Heart left ventricle (tissue), 16 donors: ENCODE measurements around the gene C1orf141. TPM values are rescaled to one million over a fixed set of nuclear protein-coding genes. Genes with fewer than 3 reads are reported as not detected.
A peak's percentile ranks its signal among the peaks of the same experiment; 100 is the strongest.

Source experiments
- ATAC-seq, 4 donors: fragments of 200-7000 bp; cut with Tn5 transposase; one replicate each; pipeline ENCODE4 v1.9.1; 2020 to 2022; ENCODE audit warnings: moderate library complexity in 4 of 4, mild to moderate bottlenecking in 3 of 4, moderate number of reproducible peaks in 1 of 4
- DNase-seq, 5 donors: peaks; one replicate each; pipeline ENCODE4 v3.0.0-alpha.2; 2020
- H3K27ac ChIP-seq, 12 donors: fragments of 200-600 bp; sonication (generic) in 4 of 12; one replicate each; pipeline versions ENCODE4 v1.5.0 to v1.8.0; 2016 to 2022; ENCODE audit warnings: mild to moderate bottlenecking in 2 of 12
- H3K27me3 ChIP-seq, 9 donors: fragments of 200-600 bp; sonication (generic) in 2 of 9; one replicate each; pipeline versions ENCODE4 v1.5.1 to v1.8.0; 2016 to 2022; ENCODE audit warnings: mild to moderate bottlenecking in 3 of 9
- H3K36me3 ChIP-seq, 9 donors: fragments of 200-600 bp; sonication (generic) in 2 of 9; one replicate each; pipeline versions ENCODE4 v1.5.0 to v1.8.0; 2018 to 2022; ENCODE audit warnings: mild to moderate bottlenecking in 2 of 9
- H3K4me1 ChIP-seq, 12 donors: fragments of 200-600 bp; sonication (generic) in 4 of 12; one replicate each; pipeline versions ENCODE4 v1.5.0 to v1.8.0; 2016 to 2022; ENCODE audit warnings: mild to moderate bottlenecking in 3 of 12
- H3K4me3 ChIP-seq, 12 donors: fragments of 200-600 bp; sonication (generic) in 4 of 12; one replicate each; pipeline versions ENCODE4 v1.5.0 to v1.8.0; 2017 to 2022; ENCODE audit warnings: mild to moderate bottlenecking in 9 of 12, moderate library complexity in 4 of 12
- H3K9me3 ChIP-seq, 12 donors: fragments of 200-600 bp; sonication (generic) in 4 of 12; one replicate each; pipeline versions ENCODE4 v1.5.0 to v1.8.0; 2016 to 2022; ENCODE audit warnings: mild to moderate bottlenecking in 1 of 12
- CTCF ChIP-seq, 12 donors: fragments of 200-600 bp; sonication (generic) in 4 of 12; IDR thresholded peaks; one replicate each; pipeline versions ENCODE4 v1.5.0 to v1.8.0; 2018 to 2022; ENCODE audit warnings: antibody characterized with exemption in 12 of 12, mild to moderate bottlenecking in 5 of 12
- POLR2A ChIP-seq, 2 donors: fragments of 450-650 bp; IDR thresholded peaks; one replicate each; pipeline ENCODE4 v1.6.1; 2017; ENCODE audit warnings: antibody characterized with exemption in 2 of 2, mild to moderate bottlenecking in 2 of 2, moderate library complexity in 2 of 2
- WGBS, 4 donors: extraction: QIAGEN DNeasy Blood & Tissue Kit in 2 of 4; methylation state at CpG; one replicate each; pipeline versions ENCODE4 v1.1.5 to v1.1.7; 2013 to 2018; 5-methylcytosine and 5-hydroxymethylcytosine counted together
- intact Hi-C, 10 donors: fragments of 100-400 bp; cut with DNase I; formaldehyde crosslinking; loops; one replicate each; pipeline versions ENCODE4 v1.11.1 to v1.14.2; 2022
- polyA plus RNA-seq, 2 donors: library from polyadenylated mRNA; stranded (reverse); fragments of 200-250 nt; gene quantifications; one replicate each; pipeline ENCODE4 v1.2.3, GENCODE V29; 2013
- total RNA-seq, 9 donors: library from RNA; depleted of rRNA in 2 of 9; stranded (reverse); fragments of >200 nt in 2 of 9; fragmentation: NEBNext Ultra II Directional in 3 of 9; extraction: Animal tissue kit (Norgen Biotek cat#: 25700) in 3 of 9; gene quantifications; one replicate each; pipeline versions ENCODE4 v1.1.0 to v1.2.4, GENCODE V29; 2016 to 2023
- donor health status: ischemic (EF 13 %, LVEDD 7.1; RV severe dilation, severe dysfunction).
- donor health status: healthy with polysubstance abuse.
- donor health status: DM: no; HTN: yes; CAD: no.
- donor health status: DM: no; HTN: no; CAD: no.
- donor health status: ischemic (EF 25% LVEDD 6.9; RV normal size, moderate dysfunction).
- donor health status: ischemic (EF 25% LVEDD 5.7; RV mildly dilated, moderate dysfunction).
- donor health status: healthy.
- donor health status: DM: yes; HTN: yes; CAD: no.
- donor health status: ischemic (EF 35%, LVEDD 5.7; RV mildly dilated, moderate dysfunction).
- donor health status: nonischemic (EF 11% LVEDD 7.7; RV severe dilation, severe dysfunction).
- donor health status: DM: yes; HTN: yes; CAD: no.
- donor health status: PGD.
- donor health status: ischemic (EF 29% LVEDD 5.4; RV normal size, mild dysfunction).
- donor health status: nonischemic (EF 23%, LVEDD 6.1; RV moderate dilation, normal function).

C1orf141 gene
- total and polyA plus RNA-seq, 11 donors, result not detected

- WGBS, 4 donors, result 91 to 100% (median 93%) methylated on average over 3 of the region's 3 CpGs
- peaks cover 0 to 6% (median 0%) of the 10 kb centered on the region in 9 donors for H3K27me3 ChIP-seq
Measured at GRCh38 chr1:67146539-67146938, 11.8 kb upstream of the C1orf141 start.

GRCh38 chr1:67146101-67146500 lies 11.3 kb upstream of the C1orf141 start:
- H3K27me3 ChIP-seq, result peaks cover 0 to 2% (median 0%) of the 10 kb centered on the region in 9 donors
- no peak for ATAC-seq
- no peak overlapping the region for H3K27ac ChIP-seq
- no peaks in the 10 kb centered on the region for H3K9me3 ChIP-seq
- H3K4me3 ChIP-seq, result no peak overlapping the region
- H3K36me3 ChIP-seq, result no peaks in the 10 kb centered on the region
- peaks cover 0 to 9% (median 2%) of the 10 kb centered on the region in 12 donors for H3K4me1 ChIP-seq
- TF ChIP-seq CTCF (IDR thresholded peaks at IDR 0.05), result no peak
- TF ChIP-seq POLR2A (IDR thresholded peaks at IDR 0.05), result no peak
- no peak for DNase-seq
- intact Hi-C loops, result loop anchor here in 8 of 10 donors (2.0 to 10.0 kb wide), 5 partner anchors 49 to 384 kb away; no protein-coding TSS in a partner anchor
- 82 to 97% (median 92%) methylated on average over 3 of the region's 3 CpGs for WGBS, 4 donors

More at GRCh38 chr1:67146539-67146938, 11.8 kb upstream of the C1orf141 start:
- no peak for DNase-seq
- H3K36me3 ChIP-seq, result no peaks in the 10 kb centered on the region
- no peak overlapping the region for H3K4me3 ChIP-seq
- H3K27ac ChIP-seq, result no peak overlapping the region
- no peaks in the 10 kb centered on the region for H3K9me3 ChIP-seq
- TF ChIP-seq POLR2A (IDR thresholded peaks at IDR 0.05) (no peak), CTCF (IDR thresholded peaks at IDR 0.05) (no peak)
- ATAC-seq, result no peak
- intact Hi-C loops, result loop anchor here in 8 of 10 donors (2.0 to 10.0 kb wide), 5 partner anchors 48 to 384 kb away; no protein-coding TSS in a partner anchor
- H3K4me1 ChIP-seq, result peaks cover 0 to 9% (median 2%) of the 10 kb centered on the region in 12 donors

DNA sequence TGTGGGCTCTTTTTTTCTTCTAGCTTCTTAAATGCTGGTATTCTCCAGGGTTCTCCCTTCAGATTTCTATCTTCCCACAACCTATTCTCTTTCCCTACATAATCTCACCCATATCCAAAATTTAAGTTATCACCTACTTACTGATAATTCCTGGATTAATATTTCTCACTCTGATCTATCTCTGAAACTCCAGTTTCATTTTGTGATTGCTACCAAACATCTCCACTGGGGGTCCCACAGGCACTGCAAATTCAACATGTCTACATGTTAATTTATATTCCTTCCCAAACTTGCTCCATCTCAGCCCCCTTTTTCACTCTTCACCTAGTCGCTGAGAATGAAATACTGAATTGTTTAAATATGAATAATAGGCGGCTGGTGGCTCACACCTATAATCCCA lies 9.9 kb upstream of the C1orf141 start:
- WGBS, 4 donors, result 82 to 88% (median 84%) methylated on average over 2 of the region's 2 CpGs
- no peak for DNase-seq
- Histone ChIP-seq H3K27me3 (no peaks in the 10 kb centered on the region), H3K4me3 (no peak overlapping the region), H3K4me1 (peaks cover 0 to 9% (median 2%) of the 10 kb centered on the region in 12 donors), H3K36me3 (no peaks in the 10 kb centered on the region), H3K27ac (no peak overlapping the region), H3K9me3 (no peaks in the 10 kb centered on the region)
- TF ChIP-seq CTCF (IDR thresholded peaks at IDR 0.05), result peak in 3 of 12 donors; percentile 15 to 24 (median 21)
- no peak for TF ChIP-seq POLR2A (IDR thresholded peaks at IDR 0.05)
- intact Hi-C loops, result loop anchor here in 7 of 10 donors (5.0 to 10.0 kb wide), 4 partner anchors 50 to 382 kb away; no protein-coding TSS in a partner anchor
- no peak for ATAC-seq

DNA sequence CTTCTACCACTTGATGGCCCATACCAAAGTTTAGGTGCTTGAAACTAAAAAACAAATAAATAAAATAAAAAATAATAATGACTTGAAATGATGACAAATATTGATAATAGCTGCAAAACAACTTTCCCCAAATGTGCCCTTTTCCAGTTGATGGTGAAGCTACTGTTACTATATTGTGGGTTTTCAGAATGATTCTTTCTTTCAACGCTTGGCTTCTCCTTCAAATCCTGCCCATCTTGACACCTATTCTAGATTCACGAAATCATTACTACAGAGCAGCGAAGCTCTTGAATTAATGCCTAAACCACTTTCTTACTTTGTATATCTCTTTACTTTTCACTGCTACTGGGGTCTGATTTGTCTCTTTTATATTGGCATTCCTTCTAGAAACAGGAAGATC lies 9.2 kb upstream of the C1orf141 start:
- no peak for TF ChIP-seq CTCF (IDR thresholded peaks at IDR 0.05)
- TF ChIP-seq POLR2A (IDR thresholded peaks at IDR 0.05), result no peak
- Histone ChIP-seq H3K27me3 (no peaks in the 10 kb centered on the region), H3K27ac (no peak overlapping the region), H3K4me3 (no peak overlapping the region), H3K9me3 (no peaks in the 10 kb centered on the region), H3K4me1 (peaks cover 0 to 4% (median 1%) of the 10 kb centered on the region in 12 donors), H3K36me3 (no peaks in the 10 kb centered on the region)
- 85 to 93% (median 89%) methylated on average over 3 of the region's 3 CpGs for WGBS, 4 donors
- DNase-seq (no peak), ATAC-seq (no peak)
- intact Hi-C loops, result loop anchor here in 1 of 10 donors (10.0 kb wide), 1 partner anchor 51 kb away; no protein-coding TSS in a partner anchor
